ENCODE measurements around the gene FLNC.

DNA sequence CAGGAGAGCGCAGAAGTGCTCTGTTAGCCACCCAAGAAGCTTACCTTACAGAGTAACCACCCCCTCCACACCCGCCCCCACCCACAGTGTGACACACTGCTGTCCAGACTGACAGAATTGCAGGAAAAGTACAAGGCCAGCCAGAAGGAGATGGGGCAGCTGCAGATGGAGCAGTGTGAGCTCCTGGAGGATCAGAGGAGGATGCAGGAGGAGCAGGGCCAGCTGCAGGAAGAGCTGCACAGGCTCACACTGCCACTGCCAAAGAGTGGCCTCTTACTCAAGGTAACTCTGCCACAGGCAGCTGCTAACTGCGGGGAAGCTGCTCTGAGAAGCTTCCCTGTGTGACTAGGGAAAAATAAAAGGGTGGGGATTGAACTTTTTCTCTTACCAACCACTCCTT, 20.8 kb upstream of the FLNC start:
- TF ChIP-seq CTCF (IDR thresholded peaks at IDR 0.05) (no peak), EZH2 (IDR thresholded peaks at IDR 0.05; ENCODE audit: borderline replicate concordance, insufficient read depth, low read depth, low read length, poor library complexity, severe bottlenecking) (no peak)

Data from B cell (primary cell).